MG63 (cell line): ENCODE measurements around the gene MPHOSPH10. TPM values are rescaled to one million over a fixed set of nuclear protein-coding genes. Genes with fewer than 3 reads are reported as not detected.
"Not testable (repeated sequence)": the region's sequence is repeated elsewhere in the genome, so short reads cannot be mapped to it uniquely, and the experiment has no call there.

ENCODE experiments used
- DNase-seq: peaks from one replicate; pipeline ENCODE4 v3.0.0-alpha.2; 2020
- H3K27me3 ChIP-seq: fragments of 250-450 bp; sonication (Bioruptor Pico); 2 replicates; pipeline ENCODE4 v1.5.1; 2020; ENCODE audit warnings: mild to moderate bottlenecking, moderate library complexity
- H3K36me3 ChIP-seq: fragments of 250-450 bp; sonication (Bioruptor Pico); 2 replicates; pipeline ENCODE4 v1.5.1; 2020; ENCODE audit warnings: mild to moderate bottlenecking, moderate library complexity
- H3K4me3 ChIP-seq: fragments of 250-450 bp; sonication (Bioruptor Pico); 2 replicates; pipeline ENCODE4 v1.5.1; 2020; ENCODE audit warnings: mild to moderate bottlenecking, moderate library complexity
- H3K9me3 ChIP-seq: fragments of 250-450 bp; sonication (Bioruptor Pico); 2 replicates; pipeline ENCODE4 v1.5.1; 2020; ENCODE audit warnings: mild to moderate bottlenecking, moderate library complexity
- total RNA-seq: library from RNA; depleted of rRNA; stranded (reverse); fragments of >200 nt; shearing (Covaris generic); gene quantifications from 2 replicates; pipeline ENCODE4 v1.2.3, GENCODE V29; 2014; ENCODE audit warnings: low replicate concordance; rRNA removed

The MPHOSPH10 gene, protein sequence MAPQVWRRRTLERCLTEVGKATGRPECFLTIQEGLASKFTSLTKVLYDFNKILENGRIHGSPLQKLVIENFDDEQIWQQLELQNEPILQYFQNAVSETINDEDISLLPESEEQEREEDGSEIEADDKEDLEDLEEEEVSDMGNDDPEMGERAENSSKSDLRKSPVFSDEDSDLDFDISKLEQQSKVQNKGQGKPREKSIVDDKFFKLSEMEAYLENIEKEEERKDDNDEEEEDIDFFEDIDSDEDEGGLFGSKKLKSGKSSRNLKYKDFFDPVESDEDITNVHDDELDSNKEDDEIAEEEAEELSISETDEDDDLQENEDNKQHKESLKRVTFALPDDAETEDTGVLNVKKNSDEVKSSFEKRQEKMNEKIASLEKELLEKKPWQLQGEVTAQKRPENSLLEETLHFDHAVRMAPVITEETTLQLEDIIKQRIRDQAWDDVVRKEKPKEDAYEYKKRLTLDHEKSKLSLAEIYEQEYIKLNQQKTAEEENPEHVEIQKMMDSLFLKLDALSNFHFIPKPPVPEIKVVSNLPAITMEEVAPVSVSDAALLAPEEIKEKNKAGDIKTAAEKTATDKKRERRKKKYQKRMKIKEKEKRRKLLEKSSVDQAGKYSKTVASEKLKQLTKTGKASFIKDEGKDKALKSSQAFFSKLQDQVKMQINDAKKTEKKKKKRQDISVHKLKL
- total RNA-seq = 12.5 and 44.0 TPM in 2 replicates

DNA sequence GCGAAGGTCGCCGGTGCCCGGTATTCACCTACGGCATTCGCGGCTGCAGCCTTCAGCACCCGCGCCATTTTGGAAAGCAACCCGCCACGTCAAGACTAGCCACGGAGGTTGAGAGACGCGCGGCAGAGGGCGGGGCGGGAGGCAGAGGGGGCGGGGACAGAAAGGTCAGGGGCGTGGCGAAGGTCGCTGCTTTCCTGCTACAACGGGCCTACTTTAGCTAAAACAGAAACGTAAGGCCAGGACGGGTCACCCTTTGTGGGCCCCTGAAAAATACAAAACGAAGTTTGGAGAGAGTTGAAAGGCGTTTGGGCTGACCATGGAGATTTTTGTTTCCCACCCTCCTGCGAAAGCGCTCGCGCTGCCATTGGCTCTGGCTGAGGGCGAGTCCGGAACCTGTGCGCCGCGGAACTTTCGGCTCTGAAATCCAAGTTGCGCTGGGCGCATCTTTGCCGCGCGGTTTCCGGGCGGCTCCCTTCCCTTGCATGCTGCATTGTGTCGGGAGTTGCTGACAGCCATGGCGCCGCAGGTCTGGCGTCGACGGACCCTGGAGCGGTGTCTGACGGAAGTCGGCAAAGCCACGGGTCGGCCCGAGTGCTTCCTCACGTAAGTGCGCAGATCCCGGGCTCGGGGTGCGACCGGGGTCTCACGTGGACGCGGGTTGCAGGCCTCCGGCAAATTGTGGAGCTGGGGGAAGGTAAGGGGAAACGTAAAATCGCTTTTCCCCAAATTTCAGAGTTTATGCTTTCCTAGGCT lies at the start of gene MPHOSPH10, which contains the start of gene MCEE:
TSS of gene MPHOSPH10 (plus strand) at position 483 of the 753 bp plus-strand sequence. CDS start at position 515, 32 bp downstream.
TSS of gene MCEE (minus strand) at position 78 of the 753 bp plus-strand sequence. CDS start at position 68, 10 bp downstream.
- H3K9me3 ChIP-seq = no peaks in the 10 kb centered on the region
- peaks cover 40% of the 10 kb centered on the region for H3K36me3 ChIP-seq
- DNase-seq = peak; percentile 89
- H3K4me3 ChIP-seq = peak within 1 kb of the TSS; percentile 95
- H3K27me3 ChIP-seq = no peaks in the 10 kb centered on the region

DNA sequence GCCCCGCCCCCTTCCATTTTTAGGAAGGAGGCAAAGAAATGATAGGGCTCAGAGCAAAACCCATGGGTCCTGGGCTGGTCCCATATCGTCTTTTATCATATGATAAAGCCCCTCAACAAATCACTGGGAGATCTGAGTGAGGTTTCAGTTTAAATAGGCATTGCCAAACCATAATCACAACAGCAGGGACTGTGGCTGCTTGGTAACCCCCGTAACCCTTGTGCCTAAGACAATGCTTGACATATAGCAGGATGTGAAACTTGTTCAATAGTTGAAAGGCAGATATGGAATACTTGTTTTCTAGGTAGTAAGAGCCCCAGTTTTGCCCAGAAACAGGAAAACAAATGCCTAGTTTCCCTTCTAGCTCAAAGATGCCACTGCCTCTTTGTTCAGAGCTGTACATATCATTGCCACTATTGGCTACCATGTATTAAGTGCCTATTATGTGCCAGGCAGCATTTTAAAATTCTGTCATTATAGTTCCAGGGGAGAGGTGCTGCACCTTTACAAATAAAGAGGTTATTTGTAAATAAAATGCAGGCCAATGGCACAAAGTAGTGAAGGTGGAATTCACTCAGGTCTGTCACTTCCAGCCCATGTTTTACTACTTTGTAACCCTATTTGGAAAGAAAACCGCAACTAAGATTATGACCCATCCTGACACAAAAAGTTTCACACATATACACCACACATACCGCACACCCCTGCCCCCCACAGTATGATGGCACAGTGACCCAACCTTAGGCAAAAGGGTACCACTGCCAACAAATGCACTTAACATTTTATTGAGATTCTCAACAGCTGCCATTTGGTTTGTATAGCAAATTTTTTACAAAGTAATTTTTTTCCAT lies 47.8 kb upstream of the MPHOSPH10 start:
- H3K9me3 ChIP-seq = no peaks in the 10 kb centered on the region
- DNase-seq = no peak

DNA sequence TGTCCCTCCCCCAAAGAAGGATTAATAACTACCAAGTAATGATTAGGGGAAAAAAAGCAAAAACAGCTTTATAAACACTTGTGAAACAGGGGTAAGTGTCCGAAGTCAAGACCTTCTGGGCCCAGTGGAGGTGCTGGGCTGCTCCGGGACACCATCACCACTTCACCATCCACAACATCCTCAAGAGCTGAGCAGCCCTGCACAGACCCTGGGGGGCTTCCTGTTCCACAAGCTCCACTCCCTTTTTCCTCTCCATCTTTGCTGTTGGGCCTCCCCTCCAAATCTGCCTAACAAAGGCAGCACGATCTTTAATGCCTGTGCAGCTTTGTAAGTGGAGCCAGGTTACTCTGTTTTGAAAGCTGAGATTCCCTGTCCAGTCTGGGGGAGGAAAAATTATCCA lies 47.1 kb upstream of the MPHOSPH10 start:
- not testable (repeated sequence) for H3K27me3 ChIP-seq, H3K4me3 ChIP-seq, H3K9me3 ChIP-seq, DNase-seq, H3K36me3 ChIP-seq

More for the DNA sequence above, 47.8 kb upstream of the MPHOSPH10 start:
- Histone ChIP-seq H3K4me3 (no peak overlapping the region), H3K36me3 (no peaks in the 10 kb centered on the region), H3K27me3 (no peaks in the 10 kb centered on the region)

DNA sequence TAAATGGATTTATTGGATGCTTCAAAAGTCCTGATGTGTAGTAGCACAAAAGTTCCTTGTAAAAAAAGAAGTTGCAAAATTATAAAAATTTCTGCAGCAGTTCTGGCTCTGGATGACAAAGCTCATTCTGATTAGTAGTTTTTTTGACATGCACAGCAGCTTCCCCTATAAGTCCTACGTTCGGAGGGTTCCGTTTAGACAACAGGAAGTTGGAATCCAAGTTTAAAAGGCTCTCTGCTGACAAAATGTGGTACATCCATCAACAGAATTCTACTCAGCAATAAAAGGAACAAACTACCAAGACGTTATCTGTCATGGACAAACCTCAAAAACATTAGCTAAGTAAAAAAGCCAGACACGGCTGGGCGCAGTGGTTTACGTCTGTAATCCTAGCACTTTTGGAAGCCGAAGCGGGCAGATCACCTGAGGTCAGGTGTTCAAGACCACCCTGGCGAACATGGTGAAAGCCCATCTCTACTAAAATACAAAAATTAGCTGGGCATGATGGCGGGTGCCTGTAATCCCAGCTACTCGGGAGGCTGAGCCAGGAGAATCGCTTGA lies 46.6 kb upstream of the MPHOSPH10 start:
- DNase-seq, H3K9me3 ChIP-seq, H3K36me3 ChIP-seq, H3K27me3 ChIP-seq, H3K4me3 ChIP-seq: not testable (repeated sequence)

DNA sequence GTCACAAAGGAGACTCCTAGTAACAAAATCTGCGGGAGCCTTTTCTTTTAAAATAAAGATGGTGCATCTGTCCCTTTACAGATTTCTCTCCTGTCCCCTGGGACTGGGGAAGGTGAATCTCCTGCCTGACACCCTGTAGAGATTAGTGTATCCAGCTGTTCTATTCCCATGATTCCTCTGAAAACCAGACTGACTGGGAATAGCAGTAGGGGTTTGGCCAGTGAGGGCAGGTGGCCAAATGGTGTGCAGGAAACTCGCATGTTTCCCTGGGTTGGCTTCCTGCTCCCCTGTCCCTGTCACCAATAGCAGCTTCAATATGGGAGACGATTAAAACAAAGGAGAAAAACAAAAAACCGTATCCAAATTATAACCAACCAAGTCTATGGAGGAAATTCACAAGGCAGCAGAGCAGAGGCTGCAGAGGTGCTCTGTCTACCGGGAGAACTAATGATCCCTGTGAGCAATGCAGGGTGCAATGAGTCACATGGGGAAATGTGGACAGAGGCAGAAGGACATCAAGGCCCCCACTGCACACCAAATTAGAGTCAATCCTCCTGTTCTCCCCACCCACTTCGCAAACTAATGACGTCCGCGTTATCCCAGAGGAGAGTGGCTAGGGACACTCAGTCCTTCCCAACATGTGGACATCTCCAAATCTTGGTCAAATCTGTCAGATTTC lies 45.0 kb upstream of the MPHOSPH10 start:
- DNase-seq, H3K27me3 ChIP-seq, H3K9me3 ChIP-seq, H3K4me3 ChIP-seq, H3K36me3 ChIP-seq: not testable (repeated sequence)

DNA sequence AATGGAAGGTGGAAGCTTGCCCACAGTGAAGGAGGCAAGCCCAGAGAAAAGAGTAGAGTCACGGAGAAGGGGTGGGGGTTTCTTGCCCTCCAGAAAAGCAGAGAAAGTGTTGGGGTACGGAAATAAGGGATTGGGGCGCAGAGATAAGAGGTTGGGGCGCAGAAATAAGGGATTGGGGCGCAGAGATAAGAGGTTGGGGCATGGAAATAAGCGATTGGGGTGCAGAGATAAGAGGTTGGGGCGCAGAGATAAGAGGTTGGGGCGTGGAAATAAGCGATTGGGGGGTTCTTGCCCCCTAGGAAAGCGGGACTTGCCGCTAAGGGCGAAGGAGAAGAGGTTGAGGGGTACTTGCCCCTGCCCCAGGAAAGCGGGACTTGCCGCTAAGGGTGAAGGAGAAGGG lies 41.0 kb upstream of the MPHOSPH10 start:
- DNase-seq, H3K9me3 ChIP-seq, H3K36me3 ChIP-seq, H3K27me3 ChIP-seq, H3K4me3 ChIP-seq: not testable (repeated sequence)

DNA sequence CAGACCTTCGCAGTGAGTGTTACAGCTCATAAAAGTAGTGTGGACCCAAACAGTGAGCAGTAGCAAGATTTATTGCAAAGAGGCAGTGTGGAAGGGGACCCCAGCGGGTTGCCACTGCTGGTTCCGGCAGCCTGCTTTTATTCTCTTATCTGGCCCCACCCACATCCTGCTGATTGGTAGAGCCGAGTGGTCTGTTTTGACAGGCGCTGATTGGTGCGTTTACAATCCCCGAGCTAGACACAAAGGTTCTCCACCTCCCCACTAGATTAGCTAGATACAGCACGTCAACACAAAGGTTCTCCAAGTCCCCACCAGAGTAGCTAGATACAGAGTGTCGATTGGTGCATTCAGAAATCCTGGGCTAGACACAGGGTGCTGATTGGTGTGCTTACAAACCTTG lies 38.6 kb upstream of the MPHOSPH10 start:
- not testable (repeated sequence) for DNase-seq, H3K27me3 ChIP-seq, H3K9me3 ChIP-seq, H3K36me3 ChIP-seq, H3K4me3 ChIP-seq

DNA sequence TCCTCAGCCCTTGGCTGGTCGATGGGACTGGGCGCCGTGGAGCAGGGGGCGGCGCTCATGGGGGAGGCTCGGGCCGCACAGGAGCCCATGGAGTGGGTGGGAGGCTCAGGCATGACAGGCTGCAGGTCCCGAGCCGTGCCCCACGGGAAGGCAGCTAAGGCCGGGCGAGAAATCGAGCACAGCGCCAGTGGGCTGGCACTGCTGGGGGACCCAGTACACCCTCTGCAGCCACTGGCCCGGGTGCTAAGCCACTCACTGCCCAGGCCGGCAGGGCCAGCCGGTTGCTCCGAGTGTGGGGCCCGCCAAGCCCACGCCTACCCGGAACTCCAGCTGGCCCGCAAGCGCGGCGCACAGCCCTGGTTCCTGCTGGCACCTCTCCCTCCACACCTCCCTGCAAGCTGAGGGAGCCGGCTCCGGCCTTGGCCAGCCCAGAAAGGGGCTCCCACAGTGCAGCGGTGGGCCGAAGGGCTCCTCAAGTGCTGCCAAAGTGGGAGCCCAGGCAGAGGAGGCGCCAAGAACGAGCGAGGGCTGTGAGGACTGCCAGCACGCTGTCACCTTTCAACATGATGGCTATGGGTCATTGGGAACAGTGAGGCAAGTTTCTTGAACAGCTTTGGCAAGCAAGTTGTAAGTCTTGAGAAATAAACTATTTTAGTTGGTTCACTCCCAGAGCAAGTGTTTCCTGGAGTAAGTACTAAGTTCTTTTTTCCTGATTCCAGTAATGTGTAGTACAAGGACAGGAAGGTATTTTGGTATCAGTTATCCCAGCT lies 37.8 kb upstream of the MPHOSPH10 start:
- not testable (repeated sequence) for H3K4me3 ChIP-seq, H3K36me3 ChIP-seq, DNase-seq, H3K27me3 ChIP-seq, H3K9me3 ChIP-seq

DNA sequence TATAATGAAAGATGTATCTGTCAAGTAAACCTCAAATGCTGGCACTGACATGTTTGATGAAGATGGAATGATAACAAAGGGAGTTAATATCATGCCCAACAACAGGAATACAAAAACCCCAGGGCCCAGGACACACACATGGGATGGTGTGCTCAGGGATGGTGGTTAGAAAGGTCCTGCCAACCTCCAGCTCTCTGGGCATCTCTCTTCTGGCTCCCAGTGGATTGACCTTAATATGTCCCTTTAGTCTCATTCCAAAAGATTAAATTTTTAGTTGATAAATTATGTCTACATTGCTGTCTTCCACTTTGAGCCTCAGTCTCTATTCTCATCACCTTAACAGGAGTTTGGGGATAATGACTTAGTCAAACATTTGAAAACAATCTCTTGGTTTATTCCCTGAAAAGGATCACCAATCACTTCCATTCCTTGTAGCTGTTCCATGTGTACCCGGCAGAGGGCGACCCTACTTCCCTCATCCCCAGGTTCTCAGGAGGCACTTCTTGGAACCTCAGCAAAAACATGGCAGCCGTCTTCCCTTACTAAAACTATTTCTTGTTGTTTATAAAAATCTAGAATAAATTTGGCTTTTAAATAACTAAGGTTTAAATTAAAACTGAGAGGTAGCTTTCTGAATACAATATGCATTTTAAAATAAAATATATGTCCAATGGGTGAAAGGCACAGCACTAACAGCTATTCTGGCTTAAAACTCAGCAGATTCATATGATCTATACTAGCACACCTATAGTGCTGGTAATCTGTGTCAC lies 30.1 kb upstream of the MPHOSPH10 start:
- no peaks in the 10 kb centered on the region for H3K9me3 ChIP-seq
- DNase-seq = peak; percentile 55
- no peaks in the 10 kb centered on the region for H3K27me3 ChIP-seq
- H3K36me3 ChIP-seq = no peaks in the 10 kb centered on the region
- no peak overlapping the region for H3K4me3 ChIP-seq

DNA sequence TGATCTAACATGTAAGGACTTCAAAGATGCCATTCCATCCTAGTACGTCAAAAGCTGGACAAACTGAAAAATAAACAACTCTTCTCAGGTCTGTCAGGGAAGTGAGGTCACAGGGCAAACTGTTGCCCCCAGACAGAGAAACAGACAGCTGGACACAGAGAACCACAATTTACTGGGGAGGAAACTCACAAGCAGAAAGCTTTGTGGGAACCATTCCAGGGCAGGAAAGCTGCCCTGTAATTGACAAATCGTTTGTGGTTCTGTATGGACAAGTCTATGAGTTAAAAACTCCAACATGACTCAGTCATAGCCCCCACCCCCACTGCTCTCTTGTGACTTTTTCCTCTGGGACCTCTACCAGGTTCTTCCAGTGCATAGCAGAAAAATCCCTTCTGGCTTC lies 28.8 kb upstream of the MPHOSPH10 start:
- no peaks in the 10 kb centered on the region for H3K9me3 ChIP-seq
- H3K4me3 ChIP-seq = no peak overlapping the region
- H3K27me3 ChIP-seq = no peaks in the 10 kb centered on the region
- no peaks in the 10 kb centered on the region for H3K36me3 ChIP-seq
- DNase-seq = peak; percentile 83

DNA sequence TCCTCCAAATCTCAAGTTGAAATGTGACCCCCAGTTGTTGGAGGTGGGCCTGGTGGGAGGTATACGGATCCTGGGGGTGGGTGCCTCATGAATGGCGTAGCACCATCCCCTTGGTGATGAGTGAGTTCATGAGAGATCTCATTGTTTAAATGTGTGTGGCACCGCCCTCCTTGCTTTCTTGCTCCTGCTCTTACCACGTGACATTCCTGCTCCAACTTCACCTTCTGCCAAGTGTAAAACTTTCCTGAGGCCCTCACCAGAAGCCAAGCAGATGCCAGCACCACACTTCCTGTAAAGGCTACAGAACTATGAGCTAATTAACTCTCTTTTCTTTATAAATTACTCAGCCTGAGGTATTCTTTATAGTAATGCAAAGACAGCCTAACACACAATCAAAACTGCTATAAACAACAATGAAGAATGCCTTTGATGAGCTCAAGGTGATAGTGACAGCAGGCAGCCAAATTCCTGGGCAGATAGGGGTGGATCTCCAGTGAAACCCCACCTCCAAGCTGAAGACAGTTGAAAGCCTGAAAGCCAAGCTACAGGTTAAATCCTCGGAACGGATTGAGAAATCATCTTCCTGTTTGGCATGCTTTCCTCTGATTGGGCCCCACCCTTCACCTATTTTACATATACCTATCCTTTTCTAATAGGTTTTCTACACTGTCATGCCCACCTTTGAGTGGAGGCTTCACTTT lies 27.3 kb upstream of the MPHOSPH10 start:
- H3K36me3 ChIP-seq = no peaks in the 10 kb centered on the region
- no peaks in the 10 kb centered on the region for H3K27me3 ChIP-seq
- DNase-seq = no peak
- H3K9me3 ChIP-seq = no peaks in the 10 kb centered on the region
- H3K4me3 ChIP-seq = no peak overlapping the region

DNA sequence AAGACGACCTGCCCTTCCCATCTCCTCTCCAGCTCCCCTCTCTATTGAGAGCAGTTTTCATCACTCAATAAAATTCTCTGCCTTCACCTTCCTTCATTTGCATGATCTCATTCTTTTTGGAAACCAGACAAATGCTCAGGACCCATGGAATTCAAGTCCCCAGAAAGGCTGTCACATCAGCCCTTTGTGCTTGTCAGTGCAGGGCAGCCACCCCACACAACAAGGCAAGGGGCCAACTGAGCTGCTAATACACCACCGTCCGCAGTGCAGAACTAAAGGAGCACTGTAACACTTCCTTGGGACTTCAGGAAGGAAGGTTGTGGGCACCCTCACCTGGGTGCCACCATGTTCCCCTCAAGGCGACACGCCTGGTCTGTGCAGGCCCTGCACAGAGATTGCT lies 26.6 kb upstream of the MPHOSPH10 start:
- H3K9me3 ChIP-seq = no peaks in the 10 kb centered on the region
- no peaks in the 10 kb centered on the region for H3K27me3 ChIP-seq
- no peaks in the 10 kb centered on the region for H3K36me3 ChIP-seq
- no peak for DNase-seq
- no peak overlapping the region for H3K4me3 ChIP-seq

DNA sequence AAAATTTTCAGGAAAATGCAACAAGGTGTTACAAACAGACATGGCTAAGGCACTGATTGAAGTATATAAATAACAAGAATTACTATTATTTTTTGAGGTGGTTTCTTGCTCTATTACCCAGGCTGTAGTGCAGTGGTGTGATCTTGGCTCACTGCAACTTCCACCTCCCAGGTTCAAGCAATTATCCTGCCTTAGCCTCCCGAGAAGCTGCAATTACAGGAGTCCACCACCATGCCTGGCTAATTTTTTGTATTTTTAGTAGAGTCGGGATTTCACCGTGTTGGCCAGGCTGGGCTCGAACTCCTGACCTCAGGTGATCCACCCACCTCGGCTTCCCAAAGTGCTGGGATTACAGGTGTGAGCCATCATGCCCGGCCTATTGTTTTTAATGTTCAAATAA lies 24.0 kb upstream of the MPHOSPH10 start:
- H3K27me3 ChIP-seq, H3K9me3 ChIP-seq, H3K4me3 ChIP-seq, H3K36me3 ChIP-seq, DNase-seq: not testable (repeated sequence)

DNA sequence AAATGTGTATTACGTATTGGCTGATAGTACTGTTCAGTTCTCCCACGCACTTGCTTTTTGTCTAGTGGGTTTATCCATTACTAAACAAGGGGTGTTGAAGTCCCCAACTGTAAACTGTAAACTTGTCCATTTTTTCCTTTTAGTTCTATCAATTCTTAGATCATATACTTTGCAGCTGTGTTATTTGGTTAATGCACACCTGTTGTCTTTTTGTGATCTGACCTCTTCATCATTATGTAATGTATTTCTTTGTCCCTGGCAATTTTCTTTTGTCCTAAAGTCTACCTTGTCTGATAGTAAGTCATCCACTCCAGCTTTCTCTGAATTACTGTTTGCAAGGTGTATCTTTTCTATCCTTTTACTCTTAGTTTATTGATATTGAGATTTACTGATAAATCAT lies 22.3 kb upstream of the MPHOSPH10 start:
- no peaks in the 10 kb centered on the region for H3K9me3 ChIP-seq
- no peak for DNase-seq
- no peaks in the 10 kb centered on the region for H3K27me3 ChIP-seq
- H3K36me3 ChIP-seq = 0 out of 2 replicates have a peak, but pooled peaks cover 3% of the 10 kb centered on the region
- no peak overlapping the region for H3K4me3 ChIP-seq
